SU-DHL-6 (cell line): Measurements from ENCODE around the gene BCLAF3.

Experiments
- EZH2phosphoT487 ChIP-seq: fragments of 200-600 bp; sonication (generic), shearing (Covaris generic); conservative IDR thresholded peaks from 2 replicates; pipeline ENCODE4 v1.6.1; 2018; ENCODE audit warnings: mild to moderate bottlenecking, antibody characterized with exemption, low read length, moderate library complexity, mixed read lengths
- TF ChIP-seq, protein P1 (sequence below): fragments of 200-600 bp; sonication (generic); IDR thresholded peaks from one replicate; pipeline ENCODE4 v1.5.1; 2017; ENCODE audit warnings: antibody characterized with exemption, mild to moderate bottlenecking, low read length, moderate library complexity; ENCODE audit not compliant: insufficient read depth, poor library complexity, severe bottlenecking

DNA sequence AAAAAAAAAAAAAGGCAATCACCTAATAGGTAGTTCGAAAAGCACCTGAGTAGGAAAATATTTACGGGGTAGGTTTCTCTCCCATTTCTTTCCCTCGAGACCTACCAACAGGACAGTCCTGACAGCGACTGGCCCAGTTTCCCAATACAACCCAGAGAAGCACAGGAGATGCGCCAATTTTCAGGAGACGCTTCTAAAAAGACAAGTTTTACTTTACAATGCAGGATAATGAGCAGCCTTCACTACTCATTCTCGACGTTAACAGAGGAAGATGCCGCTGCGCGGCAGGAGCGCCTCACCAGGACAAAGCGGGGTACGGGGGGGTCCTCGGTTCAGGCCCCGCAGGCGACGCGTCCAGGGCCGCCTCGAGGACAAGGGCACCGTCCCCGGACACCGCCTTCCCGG is 708 bp downstream of the BCLAF3 start:
- TF ChIP-seq, protein P1, sequence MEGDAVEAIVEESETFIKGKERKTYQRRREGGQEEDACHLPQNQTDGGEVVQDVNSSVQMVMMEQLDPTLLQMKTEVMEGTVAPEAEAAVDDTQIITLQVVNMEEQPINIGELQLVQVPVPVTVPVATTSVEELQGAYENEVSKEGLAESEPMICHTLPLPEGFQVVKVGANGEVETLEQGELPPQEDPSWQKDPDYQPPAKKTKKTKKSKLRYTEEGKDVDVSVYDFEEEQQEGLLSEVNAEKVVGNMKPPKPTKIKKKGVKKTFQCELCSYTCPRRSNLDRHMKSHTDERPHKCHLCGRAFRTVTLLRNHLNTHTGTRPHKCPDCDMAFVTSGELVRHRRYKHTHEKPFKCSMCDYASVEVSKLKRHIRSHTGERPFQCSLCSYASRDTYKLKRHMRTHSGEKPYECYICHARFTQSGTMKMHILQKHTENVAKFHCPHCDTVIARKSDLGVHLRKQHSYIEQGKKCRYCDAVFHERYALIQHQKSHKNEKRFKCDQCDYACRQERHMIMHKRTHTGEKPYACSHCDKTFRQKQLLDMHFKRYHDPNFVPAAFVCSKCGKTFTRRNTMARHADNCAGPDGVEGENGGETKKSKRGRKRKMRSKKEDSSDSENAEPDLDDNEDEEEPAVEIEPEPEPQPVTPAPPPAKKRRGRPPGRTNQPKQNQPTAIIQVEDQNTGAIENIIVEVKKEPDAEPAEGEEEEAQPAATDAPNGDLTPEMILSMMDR: no peak
- no peak for TF ChIP-seq EZH2phosphoT487
